Activated CD8-positive, alpha-beta memory T cell treated with anti-CD3 and anti-CD28 coated beads for 24 hours (primary cell): ENCODE measurements around the gene DCLRE1B.

ENCODE experiments used
- DNase-seq: peaks from one replicate; pipeline ENCODE4 v3.0.0-alpha.2; 2020

DCLRE1B gene

DNA sequence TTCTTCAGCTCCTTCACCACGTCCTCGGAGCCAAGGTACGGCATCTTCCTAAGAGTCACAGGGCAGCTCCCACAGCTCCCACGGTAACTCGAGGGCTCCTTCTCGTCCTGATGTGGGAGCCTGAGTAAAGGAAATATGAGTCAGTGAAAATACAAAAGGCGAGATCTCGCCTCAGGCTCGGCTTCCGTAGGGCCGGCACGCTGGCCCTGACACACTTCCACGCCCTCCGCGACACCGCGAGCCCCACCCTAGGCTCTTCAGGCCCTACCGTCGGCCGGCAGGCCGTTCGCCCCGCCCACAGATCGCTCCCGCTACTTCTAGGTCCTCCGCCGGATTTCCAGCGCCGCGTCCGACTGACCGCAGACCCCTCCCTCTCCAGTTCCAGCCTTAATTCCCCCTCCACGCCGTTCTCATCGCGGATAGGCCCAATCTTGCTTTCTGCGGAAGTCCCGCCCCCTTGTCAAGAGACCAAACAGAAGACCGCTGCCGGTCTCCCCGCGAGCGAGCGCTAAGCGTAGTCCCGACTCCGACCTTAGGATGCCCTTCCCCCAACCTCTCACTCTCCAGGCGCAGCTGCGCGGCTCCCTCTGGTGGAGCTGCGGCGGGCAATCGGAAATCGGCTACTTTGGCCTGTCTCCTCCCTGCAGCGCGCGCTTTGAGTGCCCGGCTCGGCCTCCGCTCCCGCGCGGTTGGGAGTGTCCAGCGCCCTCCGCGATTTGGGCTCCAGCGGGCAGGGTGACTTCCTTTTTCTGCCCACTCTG lies at the start of gene DCLRE1B, which contains the start of gene AP4B1:
Gene DCLRE1B (plus strand): TSS at position 653 of the 761 bp plus-strand sequence. CDS start 261 bp downstream, outside the sequence.
Gene AP4B1 (minus strand): TSS at position 126 of the 761 bp plus-strand sequence. CDS start 82 bp downstream, at position 44.
- DNase-seq, result peak; percentile 97

DNA sequence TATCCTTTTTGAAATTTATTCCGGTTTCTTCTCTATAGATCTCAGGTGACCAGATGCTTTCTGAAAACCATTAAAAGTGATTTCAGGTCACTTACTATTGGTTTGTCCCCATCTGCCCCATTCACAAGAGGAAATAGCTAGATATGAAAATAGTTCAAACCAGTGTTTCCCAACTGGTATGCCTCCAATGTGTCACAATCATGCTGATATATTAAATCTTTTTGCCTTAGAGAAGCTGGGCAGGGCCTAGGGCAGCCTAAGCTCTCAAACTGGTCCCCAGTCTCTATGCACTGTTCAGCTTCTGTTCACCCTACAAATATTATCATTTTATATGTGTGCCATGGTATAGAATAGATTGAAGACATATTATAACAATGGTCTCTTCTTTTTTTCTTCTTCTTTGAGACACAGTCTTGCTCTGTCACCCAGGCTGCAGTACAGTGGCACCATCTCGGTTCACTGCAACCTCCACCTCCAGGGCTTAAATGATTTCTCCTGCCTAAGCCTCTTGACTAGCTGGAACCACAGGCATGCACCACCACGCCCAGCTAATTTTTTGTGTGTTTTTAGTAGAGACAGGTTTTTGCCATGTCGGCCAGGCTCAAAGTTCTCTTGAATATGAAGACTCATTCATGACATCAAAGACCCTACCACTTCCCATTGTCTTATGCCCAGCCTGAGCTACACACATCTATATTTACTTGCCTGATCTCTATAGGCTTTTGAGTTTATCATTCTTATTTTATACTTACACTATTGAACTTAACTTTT lies 49.3 kb upstream of the DCLRE1B start:
- DNase-seq, result no peak

DNA sequence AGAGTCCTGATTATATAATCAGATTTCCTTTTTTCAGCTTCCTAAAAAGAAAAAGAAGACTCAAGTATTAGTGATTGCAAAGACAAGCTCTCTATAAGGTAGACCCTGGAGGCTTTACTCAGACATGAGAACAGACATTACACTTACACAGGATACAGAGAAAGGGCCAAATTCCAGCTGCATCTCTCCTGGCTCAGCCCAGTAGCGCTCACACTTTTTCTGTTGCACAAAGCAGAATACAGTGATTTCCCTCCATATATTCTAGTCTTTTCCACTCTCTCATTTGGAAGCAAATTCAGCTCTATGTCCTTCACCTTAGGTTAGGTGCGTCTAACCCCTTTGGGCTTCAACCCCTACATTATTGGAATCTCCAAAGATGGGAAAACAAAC lies 48.7 kb upstream of the DCLRE1B start:
- no peak for DNase-seq

DNA sequence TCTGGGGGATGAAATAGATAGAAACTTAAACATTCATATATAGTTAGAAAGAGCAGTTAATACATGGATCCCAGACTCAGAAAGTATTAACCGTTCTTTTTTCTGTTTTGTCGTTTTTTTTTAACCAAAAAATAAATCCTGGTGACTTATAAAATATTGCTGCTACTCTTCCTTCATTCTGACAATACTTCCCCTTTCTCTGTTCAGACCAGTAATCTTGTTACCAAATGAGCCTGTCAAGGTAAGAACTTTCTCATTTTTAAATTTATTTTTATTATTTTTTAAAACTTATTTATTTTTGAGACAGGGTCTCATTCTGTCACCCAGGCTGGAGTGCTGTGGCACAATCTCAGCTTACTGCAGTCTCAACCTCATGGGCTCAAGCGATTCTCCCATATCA lies 47.4 kb upstream of the DCLRE1B start:
- no peak for DNase-seq

DNA sequence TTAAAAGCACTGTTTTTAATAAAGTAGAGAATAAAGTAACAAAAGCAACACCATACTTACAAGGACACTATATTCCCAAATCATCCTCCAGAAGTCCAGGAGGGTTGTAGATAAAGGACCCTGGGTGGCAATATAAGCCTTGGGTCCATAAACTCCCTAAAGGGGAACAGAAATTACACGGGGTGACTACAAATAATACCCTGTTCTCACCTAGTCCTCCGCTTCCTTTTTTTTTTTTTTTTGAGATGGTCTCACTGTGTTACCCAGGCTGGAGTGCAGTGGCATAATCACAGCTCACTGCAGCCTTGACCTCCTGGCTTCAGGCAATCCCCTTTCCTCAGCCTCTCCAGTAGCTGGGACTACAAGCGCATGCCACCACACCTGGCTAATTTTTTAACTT lies 46.7 kb upstream of the DCLRE1B start:
- no peak for DNase-seq

DNA sequence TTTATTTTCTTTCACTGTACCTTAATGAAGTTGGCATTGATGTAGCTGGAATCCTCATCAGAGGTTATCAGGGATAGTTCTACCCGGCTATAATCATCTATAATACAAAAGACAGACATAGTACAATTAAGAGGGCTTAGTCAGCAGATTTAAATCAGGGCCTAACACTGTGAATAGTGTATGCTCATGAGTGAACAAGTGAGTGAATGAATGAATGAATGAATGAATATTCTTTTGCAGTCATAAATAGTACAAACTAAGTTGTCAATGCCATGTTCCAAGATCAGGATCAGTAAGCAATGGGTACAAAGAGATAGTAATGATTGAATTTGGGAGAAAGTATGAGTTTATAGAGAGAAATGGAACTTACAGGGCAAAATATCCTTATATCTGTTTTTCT lies 46.1 kb upstream of the DCLRE1B start:
- no peak for DNase-seq

DNA sequence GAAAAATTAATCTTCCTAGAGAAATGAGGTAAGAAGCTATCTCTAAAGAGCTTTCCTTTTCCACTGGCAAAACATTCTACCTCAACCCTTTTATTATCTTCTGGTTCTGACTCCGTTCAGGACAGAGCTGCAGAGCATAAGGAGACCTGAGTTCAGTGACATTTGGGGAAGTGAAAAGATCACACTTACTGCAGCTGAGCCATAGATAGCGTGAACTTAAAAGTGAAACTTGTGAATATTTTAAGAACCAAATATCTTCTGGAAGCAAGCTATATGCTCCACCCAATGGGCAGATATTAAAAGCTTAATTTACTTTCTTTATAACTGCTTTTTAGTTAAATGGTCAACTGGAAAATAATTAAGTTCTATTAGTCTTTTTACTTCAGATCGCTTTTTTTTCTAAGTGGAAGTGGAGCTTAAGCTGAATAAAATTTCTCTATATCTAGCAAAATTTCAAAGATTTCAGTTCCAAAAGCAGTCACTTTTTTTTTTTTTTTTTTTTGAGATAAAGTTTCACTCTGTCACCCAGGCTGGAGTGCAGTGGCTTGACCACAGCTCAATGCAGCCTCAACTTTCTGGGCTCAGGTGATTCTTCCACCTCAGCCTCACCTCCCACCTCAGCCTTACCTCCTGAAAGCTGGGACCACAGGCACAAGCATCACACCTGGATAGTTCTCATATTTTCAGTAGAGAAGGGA lies 45.5 kb upstream of the DCLRE1B start:
- DNase-seq, result no peak

DNA sequence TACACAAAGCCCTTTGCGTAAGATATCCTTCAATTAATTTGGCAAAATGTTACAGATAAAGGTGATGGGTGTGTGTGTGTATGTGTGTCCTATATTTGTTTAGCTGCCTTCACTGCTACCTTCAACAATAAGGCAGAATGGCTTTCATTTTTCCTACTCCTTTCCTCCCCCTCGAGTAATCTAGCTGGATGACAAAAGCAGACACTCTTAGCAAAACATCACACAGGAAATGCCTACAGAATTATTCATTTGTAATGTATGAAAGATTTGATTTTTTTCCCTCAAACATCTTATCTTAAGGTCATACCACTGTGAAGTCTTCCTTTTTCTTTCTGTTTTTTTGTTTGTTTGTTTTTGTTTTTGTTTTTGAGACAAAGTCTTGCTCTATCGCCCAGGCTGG lies 44.2 kb upstream of the DCLRE1B start:
- DNase-seq, result no peak

DNA sequence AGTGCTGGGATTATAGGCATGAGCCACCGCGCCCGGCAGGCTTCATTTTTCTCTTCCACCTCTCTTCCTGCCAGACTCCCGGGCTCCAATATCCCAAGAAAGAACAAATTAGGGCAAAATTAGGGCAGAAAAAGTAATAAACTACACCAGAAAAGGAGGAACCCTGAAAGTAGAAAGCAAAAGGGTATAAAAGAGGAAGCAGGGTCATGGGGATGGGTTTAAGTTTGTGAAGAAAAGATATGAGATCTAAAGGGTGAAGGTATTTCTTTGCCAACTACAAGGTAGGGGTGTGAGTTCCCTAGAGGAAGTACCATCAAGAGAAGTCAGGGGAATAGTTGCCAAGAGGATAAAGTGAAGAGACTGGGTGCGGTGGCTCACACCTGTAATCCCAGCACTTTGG lies 43.5 kb upstream of the DCLRE1B start:
- DNase-seq, result no peak

DNA sequence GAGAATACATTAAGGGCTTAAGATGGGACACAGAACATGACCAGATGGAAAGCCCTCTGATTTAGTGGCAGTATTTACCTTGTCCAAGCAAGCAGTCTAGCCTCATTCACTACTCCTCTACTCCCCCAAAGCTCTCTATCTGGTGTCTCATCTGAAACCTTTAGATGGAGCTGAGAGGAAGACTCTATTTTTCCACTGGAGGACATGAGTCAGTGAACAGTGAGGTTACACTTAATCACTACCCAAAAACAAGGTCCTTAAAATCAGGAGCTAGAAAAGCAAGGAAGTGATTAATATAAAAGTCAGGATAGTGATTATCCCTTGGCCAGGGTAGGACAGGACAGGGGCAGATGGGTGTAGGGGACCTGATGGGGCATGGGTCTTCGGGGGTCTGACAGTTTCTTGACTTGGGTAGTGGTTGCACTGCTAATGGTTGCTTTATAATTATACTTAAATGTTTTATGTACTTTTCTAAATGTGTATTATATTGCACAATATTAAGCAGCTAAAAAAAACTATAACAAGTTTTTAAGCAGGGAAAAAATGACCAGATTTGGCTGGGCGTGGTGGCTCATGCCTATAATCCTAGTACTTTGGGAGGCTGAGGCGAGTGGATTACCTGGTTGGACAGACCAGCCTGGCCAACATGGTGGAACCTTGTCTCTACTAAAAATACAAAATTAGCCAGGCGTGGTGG lies 36.6 kb upstream of the DCLRE1B start:
- DNase-seq, result peak; percentile 66

DNA sequence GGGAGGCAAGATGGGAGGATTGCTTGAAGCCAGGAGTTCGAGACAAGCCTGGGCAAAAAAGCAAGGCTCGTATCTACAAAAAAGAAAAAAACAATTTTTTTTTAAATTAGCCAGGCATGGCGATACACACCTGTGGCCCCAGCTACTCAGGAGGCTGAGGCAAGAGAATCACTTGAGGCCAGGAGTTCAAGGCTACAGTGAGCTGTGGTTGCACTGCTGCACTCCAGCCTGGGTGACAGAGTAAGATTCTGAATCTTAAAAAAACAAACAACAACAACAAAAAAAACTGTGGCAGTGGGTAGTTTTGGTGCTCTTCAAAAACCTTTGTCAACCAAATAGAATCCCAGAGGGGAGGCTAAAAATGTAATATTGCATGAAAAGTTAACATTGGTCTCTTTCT lies 34.3 kb upstream of the DCLRE1B start:
- DNase-seq, result no peak

DNA sequence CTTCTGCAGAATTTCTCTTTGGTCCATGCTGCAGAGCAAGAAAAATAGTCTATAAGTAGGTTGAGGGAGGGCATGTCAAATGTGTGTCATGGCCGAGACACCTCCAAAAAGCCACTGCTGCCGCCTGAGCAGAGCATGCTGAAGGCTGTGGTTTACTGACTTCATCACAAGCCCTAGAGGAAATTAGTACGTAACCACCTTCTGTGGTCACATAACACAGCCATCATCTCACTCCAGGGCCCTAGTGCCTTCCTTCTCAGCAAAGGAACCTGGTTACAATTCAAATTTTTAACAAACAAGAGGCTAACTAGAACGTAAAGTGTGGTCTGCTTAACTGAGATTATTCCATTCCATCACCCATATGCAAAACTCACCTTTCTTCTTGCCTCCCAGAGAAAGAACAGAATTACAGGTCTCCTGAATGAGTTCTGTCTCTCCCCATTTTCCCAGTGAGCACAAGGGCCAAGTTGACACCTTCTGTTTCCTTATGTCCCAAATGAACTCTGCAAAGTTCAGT lies 33.5 kb upstream of the DCLRE1B start, which contains the start of gene PTPN22:
Gene PTPN22 (minus strand): TSS at position 116 of the 517 bp plus-strand sequence.
- DNase-seq, result peak; percentile 82

DNA sequence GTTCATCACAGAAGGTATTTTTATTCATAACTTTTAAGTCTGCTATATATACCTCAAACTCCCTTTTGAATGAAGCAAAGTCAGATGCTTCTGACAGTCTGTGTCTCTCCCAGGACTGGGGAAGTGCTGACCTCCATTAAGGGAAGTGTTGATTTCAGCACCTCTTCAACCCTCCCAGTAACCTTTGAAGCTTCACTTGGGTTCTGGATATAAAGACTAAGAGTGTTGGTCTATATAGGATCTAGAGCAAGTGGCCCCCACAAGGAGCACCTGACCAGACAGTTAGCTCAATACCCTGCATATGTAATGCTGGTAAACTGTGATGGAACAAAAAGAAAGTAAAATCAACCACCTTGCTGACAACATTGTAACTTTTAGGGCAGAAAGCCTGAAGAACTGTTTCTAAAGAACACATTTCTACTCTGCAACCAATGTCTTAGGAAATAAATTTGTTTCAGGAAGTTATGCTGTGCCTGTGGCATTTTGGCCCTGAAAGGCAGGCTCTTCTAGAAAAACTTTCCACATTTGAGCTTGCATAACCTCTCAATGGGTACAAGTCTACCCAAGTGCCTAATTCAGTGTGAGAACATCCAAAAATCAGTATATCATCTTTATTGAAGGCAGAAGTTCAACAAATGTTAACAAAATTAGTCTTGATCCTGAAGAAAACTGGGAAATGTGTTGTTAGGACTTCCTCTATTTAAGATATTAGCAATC lies 32.7 kb upstream of the DCLRE1B start:
- DNase-seq, result no peak

DNA sequence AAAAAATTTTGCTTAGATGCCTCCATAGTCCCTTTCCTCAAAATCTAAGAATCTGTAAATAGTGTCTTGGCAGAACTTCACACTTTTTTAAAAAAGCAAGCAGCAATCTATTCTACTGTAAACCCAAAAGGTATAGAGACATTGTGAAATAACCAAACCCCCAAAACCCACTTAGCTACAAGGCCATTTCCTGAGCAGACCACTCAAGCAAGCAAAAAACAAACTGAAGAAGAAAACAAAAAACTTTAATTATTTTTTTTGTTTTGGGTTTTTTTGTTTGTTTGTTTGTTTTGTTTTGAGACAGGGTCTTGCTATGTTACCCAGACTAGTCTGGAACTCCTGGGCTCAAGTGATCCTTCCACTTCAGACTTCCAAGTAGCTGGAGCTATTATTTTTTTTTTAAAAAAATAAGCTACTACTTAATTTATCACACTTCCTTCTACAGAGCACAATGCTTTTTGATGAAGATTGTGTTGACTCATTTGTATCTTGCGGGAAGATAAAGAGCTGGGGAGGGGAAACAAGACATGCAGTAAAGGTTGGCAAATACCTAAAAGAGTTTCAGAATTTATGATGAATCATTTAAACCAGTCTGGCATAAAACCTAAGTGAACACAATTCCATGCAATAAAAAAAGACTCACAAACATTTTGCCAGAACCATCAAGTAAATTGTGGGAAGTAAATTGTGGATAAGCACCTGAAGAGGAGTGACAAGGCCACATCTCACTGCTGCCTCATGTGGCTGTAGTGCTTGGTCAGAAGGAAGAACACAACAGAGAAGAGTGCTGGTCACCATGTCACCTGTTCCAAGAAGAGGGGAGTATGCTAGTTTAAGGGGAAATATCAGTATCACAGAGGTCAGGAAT lies 30.9 kb upstream of the DCLRE1B start:
- DNase-seq, result peak; percentile 63

DNA sequence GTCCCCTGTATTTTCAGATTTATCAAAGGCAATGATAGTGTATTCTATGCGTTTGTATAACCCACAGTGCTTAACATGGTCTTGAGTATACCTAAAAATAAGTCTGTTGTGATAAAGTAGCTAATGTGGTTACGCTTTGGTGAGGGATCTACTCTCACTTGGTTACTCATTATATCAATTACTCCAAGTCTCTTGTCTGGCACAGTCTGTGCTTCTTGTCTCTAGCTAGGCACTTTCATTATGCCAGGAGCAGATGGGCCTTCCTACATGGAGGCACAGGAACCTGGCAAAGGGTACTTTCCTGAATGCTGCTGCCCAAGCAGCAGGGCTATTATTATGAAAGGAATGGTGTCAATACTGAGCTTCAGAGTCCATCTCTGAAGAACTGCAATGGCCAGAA lies 29.4 kb upstream of the DCLRE1B start:
- no peak for DNase-seq

DNA sequence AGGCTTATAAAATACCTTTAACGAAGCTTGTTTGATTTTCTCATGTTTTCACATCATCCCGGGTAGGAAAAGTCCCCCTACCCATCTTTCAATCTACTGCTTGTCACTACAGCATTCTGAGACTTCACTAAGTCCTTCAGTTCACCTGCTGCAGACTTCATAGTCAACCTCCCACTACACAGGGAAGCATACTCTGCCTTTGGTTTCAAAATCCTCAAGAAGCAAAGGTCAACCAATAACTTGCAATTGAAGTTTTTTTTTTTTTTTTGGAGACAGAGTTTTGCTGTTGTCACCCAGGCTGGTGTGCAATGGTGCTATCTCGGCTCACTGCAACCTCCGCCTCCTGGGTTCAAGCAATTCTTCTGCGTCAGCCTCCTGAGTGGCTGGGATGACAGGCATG lies 28.9 kb upstream of the DCLRE1B start:
- no peak for DNase-seq

DNA sequence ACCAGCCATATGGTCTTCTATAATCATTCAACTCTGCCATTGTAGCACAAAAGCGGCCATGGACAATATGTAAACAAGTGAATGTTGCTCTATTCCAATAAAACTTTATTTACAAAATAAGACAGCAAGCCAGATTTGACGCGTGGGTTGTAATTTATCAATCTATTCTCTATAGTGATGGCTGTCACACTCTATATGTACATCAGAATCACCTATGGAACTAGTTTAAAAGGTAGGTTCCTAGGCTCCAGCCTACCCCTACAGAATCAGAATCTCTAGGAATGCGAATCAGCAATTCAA lies 25.4 kb upstream of the DCLRE1B start:
- DNase-seq, result no peak

DNA sequence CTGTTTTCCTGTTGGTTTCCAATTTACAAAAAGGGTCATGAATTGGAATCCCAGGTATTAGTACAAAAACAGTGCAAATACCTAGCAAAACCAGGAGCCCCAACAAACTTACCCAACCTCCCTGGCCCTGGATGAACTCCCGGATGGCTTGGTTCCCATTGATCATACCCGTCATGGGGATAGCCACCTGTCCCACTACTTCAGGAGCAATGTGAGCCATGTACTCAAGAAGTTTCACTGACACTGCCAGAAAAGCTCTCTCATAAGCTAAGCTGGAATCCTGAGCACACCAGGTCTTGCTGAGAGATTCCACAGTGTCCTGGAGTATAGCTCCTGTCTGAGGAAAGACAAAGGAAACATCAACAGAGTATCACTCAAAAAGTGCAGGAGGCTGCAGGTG lies 23.5 kb upstream of the DCLRE1B start:
- no peak for DNase-seq

DNA sequence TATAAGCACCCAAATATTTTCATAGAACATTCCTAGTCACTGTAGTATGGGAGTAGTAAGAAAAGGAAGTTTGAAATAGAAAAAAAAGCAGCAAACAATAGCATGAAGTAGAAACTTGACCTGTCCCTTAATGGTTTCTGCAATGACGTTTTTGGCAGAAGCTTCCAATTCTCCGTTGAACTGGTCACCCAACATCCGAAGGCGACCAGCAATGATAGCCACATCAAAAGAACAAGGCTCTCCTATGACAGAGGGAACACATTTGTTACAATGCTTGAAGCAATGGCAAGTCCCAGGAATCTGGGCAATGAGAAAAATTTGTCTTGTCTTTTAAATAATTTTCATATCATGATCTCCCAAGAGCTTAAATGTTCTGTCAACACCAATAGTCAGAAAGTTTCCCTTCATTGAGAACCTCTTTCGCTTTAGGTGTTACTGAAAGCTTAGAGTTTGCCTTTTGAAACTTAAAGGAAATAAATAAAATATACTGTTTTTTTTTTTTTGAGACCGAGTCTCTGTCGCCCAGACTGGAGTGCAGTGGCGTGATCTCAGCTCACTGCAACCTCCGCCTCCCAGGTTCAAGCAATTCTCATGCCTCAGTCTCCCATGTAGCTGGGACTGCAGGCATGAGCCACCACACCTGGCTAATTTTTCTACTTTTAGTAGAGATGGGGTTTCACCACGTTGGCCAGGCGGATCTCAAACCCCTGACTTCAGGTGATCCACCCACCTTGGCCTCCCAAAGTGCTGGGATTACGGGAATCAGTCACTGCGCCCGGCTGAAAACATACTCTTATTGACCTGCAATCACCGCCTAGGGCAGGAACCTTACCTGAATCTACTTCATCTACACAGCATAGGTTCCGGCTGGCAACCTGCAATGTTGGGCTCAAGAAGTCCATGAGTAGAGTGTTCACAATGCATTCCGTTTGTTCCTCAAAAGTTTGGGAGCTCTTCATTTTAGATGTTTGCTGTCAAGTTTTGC lies 18.4 kb upstream of the DCLRE1B start:
- DNase-seq, result no peak
